NB4 (cell line): ENCODE results near the gene ZMYND11.

Source experiments
- CTCF ChIP-seq: IDR thresholded peaks from one replicate; pipeline ENCODE4 v1.5.1; 2012; ENCODE audit warnings: low read depth, low read length
- POLR2A ChIP-seq: IDR thresholded peaks from 2 replicates; pipeline ENCODE4 v1.6.1; 2011; ENCODE audit warnings: mild to moderate bottlenecking; ENCODE audit not compliant: insufficient read length; ENCODE audit errors: extremely low read depth

- TF ChIP-seq CTCF: no peak
- no peak for TF ChIP-seq POLR2A
These were observed 150.0 kb downstream of the ZMYND11 start for GRCh38 chr10:285216-285615.
